ENCODE data around the gene HSPE1.

GRCh38 chr2:197486175-197486574, 14.0 kb upstream of the HSPE1 start:
- TF ChIP-seq CTCF (IDR thresholded peaks at IDR 0.05) = no peak
- no peak for TF ChIP-seq EP300 (IDR thresholded peaks at IDR 0.05)

Data from stomach (tissue), 4 donors.